ENCODE data around the gene HNRNPA2B1.
"Not testable (repeated sequence)": the region's sequence is repeated elsewhere in the genome, so short reads cannot be mapped to it uniquely, and the experiment has no call there.

The HNRNPA2B1 gene

DNA sequence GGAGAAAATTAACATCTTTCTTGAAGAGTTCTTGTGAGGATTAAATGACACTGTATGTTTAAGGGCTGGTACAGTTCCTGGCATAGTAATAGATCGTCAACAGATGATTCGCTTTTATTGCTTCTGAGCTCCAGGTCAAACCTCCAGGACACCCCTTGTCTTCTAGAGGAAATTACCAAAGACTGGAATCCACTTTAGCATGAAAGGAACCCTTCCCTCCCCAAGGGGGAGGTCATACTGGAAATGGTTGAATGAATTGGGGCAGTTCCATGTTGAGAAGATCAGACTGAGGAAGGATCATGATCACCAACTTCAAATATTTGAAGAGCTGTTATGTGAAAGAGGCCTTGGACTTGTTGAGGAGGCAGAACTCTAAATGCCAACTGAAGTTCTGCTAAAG lies 39.6 kb downstream of the HNRNPA2B1 start:
- no peak for DNase-seq

DNA sequence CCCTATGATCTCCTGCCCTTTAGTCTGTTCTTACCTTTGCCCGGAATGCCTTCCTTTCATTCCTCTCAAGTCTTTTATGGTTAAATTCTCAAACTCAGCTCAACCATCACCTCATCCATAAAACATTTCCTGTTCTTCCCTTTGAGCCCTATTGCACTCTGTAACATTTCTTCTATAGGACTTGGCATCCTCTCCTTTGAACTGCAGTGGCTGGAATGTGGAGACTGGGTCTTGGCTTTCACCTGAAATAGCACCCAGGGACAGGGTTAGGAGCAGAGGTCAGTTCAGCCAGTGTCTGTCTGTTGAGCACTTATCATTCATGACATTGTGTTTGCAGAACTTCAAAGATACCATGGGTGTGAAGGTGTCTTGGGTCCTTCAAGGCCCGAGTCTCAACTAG lies 41.3 kb downstream of the HNRNPA2B1 start:
- peak; percentile 47 for DNase-seq

DNA sequence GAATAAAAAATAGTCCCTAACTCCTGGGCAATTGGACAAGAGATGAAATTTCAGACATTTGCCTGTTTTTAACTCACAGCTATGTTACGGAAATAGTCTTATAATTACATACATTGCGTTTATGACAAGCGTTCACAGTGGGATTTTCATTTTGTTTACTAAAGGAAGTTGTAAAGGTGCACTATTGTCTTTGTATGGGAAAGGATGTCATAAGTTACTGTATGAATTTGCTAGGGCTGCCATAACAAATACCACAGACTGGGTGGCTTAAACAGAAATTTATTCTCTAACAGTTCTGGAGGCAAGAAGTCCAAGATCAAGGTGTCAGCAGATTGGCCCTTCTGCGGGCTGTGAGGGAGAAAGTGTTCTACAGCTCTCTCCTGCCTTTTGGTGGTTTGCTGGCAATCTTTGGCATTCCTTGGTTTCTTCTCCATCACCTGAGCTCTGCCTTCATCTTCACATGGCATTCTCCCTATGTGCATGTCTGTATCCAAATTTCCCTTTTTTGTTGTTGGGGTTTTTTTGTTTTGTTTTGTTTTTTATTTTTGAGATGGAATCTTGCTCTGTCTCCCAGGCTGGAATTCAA lies 42.9 kb downstream of the HNRNPA2B1 start:
- no peak for DNase-seq

DNA sequence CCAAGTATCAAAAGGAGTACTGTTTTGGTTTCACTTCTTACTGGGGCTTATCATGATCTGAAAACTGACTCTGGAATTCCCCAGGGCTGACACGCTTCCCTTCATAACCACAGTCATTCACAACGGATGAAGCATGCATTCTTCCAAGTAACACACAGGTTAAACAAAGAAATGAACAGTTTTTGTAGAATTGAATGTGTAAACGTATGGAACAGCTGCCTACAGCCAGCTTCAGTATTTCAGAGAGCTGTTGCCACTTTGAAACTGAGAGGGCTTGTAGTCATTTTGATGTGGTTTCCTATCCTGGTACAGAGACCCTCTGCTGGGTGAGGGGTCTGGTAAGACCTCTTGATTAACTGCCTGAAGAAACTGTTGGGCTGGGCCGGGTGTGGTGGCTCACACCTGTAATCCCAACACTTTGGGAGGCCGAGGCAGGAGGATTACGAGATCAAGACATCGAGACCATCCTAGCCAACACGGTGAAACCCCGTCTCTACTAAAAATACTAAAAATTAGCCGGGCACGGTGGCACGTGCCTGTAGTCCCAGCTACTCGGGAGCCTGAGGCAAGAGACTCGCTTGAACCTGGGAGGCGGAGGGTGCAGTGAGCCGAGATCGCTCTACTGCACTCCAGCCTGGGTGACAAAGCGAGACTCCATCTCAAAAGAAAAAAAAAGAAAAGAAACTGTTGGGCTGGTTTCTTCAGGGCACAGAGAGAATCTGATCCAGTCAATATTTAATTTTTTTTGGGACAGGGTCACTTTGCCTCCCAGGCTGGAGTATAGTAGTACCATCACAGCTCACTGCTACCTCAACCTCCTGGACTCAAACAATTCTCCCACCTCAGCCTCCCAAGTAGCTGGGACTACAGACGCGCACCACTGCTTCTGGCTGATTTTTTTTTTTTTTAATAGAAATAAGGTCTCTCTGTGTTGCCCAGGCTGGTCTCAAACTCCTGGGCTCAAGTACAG lies 43.8 kb downstream of the HNRNPA2B1 start:
- peak; percentile 91 for DNase-seq

DNA sequence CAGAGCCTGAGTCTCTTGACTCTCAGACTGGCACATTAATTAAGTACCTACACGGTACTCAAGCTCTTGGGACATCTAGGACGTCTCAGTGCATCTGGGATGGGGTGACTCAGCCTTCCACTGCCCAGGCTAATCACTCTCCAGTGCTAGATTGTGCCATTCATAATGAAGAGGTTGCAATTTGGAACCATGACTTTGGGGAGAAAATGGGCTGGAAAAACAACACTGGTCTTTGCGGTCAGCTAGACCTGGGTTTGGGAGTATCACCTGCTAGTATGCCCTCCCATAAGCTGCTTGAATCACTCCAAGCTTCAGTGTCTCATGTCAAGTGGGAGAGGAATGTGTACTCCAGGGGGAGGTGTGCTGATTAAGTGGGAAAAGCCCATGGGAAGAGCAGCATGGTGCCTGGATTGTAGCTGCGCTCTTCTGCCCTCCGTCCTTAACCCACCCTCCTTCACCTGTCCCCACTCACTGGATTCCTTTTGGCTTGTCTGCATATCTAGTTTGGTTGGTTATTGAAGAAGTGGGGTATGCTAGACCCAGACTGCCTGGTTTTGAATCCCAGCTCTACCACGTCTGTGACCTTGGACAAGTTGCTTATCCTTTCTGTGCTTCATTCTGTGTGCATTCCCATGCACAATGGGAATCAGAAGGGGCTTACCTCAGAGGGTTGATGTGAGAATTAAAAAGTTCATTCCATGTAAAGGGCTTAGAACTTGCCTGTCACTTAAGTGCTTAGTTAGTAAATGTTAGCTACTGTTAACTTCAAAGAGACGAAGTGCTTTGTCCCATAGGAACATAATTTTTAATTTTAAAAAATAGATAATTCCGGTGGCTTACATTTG lies 44.8 kb downstream of the HNRNPA2B1 start:
- peak; percentile 27 for DNase-seq

DNA sequence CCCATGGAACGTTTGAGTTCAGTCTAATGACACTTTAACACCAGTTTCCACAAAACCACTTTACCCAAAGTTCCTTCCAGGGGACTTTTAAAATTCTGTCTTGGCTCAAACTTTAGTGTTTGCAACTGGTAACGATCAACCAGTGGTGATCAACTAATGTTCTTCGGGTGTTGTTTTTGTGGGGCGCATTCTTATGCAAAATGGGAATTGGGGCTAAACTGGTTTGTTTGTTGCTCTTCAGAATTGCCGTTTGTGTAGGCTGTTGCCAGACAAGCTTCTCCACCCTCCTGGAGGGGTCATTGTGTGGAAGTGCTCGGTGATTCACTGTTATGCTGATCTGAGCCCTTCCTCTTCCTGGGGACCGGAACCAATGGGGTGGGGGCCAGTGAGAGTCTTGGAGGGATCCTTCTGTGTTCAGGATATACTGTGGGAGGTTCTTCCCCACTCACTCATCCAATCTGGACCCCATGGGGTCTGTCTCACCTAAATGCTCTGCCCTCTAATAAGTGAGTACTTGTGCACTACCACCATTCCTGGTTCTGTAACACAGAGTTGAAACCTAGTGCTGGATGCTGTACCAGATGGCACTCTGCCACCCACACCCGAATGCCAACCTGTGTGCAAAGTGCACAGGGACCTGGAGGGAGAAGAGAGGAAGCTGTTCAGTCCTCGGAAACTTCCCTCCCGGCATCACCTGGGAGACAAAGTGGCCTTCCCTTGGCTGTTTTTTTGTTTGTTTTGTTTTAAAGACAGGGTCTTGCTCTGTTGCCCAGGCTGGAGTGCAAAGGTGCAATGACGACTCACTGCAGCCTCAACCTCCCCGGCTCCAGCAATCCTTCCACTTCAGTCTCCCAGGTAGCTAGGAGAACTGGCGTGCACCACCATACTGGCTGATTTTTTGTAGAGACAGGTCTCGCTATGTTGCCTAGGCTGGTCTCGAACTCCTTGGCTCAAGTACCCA lies 46.4 kb downstream of the HNRNPA2B1 start:
- peak; percentile 19 for DNase-seq

DNA sequence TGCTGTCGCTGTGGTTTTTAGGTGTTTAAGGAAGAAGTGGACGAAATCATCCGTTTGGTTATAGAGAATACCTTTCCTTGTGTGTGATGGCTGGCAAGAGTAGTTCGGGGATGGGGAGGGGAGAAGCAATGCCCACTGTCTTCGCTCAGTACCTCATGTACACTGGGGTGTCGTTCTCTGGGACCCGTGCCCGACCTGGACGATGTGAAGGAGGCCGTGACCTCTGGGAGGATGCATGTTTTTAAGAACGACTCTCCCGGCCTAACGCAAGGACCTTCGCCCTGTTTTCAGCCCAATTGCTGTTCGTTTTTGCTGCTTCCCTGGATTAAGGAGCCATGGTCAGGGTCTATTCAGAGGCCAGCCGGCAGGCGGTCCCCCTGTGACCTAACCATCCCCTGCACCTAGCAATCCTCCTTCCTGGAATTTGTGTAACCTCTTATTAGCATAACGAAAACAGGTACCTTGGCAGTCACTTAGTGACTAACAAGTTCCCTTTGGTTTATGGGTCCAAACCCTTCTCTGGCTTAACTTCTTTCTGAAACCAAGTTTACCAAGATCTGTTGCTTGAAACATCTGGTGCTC lies 47.2 kb downstream of the HNRNPA2B1 start:
- DNase-seq = no peak

DNA sequence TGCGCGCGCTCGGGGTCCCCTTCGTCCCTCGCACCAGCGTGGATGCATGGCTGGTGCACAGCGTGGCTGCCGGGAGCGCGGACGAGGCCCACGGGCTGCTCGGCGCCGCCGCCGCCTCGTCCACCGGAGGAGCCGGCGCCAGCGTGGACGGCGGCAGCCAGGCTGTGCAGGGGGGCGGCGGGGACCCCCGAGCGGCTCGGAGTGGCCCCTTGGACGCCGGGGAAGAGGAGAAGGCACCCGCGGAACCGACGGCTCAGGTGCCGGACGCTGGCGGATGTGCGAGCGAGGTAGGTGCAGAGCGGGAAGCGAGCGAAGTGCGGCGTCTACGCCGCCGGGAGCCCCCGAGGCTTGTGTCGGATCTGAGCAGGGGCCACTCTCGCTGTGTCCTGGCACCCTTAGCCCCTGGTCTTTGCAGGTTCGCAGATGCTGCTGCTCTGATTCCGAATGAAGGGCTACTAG lies 47.7 kb downstream of the HNRNPA2B1 start:
- DNase-seq = not testable (repeated sequence)

DNA sequence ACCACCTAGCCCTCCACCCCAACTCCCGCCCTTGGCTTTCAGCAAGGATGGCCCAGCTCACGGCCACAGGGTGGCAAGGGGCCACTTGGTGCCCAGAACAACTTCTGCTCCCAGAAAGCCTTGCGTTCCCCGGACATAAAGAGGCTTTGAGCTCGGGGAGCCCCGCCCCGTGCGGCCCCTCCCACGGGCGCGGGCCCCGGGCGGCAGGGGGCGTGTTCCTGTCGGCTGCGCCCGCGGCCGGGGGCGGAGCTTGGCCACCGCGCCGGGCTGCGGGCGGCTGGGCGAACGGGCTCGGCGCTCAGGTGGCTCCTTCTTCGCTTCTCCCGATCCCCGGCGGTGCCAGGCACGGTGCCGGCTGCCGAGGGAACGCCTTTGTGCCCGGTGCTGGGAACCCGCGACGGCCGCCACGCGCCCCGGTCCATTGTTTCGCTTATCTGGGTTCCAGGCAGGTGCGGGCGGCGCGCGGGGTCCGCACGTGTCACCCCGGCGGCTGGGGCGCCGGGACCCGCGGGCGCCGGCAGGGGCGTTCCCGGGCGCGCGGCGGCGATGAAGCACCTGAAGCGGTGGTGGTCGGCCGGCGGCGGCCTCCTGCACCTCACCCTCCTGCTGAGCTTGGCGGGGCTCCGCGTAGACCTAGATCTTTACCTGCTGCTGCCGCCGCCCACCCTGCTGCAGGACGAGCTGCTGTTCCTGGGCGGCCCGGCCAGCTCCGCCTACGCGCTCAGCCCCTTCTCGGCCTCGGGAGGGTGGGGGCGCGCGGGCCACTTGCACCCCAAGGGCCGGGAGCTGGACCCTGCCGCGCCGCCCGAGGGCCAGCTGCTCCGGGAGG lies 48.4 kb downstream of the HNRNPA2B1 start, which contains the start of gene NFE2L3:
TSS of gene NFE2L3 (plus strand) at position 246 of the 829 bp plus-strand sequence. CDS start at position 547, 301 bp downstream.
- DNase-seq = peak; percentile 52

DNA sequence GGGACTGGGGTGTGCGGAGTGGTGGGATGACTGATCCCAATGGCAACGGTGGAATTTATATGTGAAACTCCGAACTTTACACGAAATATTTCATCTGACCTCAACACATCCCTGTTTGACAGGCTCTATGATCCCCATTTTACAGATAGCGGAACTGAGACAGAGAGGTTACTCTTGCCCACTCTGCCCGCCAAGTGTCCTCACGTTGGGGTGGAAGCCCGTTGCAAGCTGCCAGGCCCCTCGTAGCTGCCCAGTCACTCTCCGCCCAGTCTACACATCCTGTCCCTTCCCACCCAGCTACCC lies 48.9 kb downstream of the HNRNPA2B1 start:
- DNase-seq = no peak

DNA sequence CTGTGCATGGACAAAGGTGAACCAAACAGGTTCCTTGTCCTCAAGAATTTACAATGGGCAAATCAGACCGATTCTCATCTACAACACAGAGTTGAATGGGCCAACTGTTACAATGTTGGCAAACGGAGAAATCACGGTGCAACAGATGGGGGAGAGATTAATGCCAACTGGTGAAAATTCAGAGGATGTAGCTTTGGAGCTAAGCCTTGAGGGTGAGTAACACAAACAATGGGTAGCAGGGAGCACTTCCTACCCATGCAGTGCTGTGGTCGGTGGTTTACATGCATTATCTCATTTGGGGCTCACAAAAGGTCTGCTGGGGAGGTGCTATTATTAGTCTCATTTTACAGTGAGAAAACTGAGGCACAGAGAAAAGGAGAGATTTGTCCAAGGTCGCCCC lies 49.5 kb downstream of the HNRNPA2B1 start:
- no peak for DNase-seq

DNA sequence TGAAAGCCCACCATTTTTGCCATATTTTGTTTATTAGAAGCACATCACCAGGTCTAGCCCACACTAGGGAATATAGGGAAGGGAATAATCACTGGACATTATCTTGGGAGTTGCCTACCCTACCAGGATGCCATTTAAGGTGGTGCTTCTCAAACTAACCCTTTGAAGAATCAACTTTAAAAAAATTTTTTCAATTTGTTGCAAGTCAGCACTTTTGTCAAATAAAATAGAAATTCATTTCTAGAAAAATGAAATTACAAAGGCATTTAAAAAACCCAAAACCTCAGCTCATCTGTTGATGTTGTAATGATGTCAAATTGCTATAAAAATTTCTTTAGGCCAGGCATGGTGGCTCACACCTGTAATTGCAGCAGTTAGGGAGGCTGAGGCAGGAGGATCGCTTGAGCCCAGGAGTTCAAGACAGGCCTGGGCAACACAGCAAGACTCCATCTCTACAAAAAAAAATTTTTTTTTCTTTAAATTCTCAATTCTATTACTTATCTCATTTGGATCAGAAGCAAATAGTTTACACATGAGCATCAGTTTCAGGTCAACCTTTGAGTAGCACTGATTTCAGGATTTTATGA lies 51.1 kb downstream of the HNRNPA2B1 start:
- DNase-seq = no peak

DNA sequence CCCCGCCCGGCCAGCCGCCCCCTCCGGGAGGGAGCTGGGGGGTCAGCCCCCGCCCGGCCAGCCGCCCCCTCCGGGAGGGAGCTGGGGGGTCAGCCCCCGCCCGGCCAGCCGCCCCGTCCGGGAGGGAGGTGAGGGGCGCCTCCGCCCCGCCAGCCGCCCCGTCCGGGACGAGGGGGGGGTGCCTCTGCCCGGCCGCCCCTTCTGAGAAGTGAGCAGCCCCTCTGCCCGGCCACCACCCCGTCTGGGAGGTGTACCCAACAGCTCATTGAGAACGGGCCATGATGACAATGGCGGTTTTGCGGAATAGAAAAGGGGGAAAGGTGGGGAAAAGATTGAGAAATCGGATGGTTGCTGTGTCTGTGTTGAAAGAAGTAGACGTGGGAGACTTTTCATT lies 52.2 kb downstream of the HNRNPA2B1 start:
- not testable (repeated sequence) for DNase-seq

DNA sequence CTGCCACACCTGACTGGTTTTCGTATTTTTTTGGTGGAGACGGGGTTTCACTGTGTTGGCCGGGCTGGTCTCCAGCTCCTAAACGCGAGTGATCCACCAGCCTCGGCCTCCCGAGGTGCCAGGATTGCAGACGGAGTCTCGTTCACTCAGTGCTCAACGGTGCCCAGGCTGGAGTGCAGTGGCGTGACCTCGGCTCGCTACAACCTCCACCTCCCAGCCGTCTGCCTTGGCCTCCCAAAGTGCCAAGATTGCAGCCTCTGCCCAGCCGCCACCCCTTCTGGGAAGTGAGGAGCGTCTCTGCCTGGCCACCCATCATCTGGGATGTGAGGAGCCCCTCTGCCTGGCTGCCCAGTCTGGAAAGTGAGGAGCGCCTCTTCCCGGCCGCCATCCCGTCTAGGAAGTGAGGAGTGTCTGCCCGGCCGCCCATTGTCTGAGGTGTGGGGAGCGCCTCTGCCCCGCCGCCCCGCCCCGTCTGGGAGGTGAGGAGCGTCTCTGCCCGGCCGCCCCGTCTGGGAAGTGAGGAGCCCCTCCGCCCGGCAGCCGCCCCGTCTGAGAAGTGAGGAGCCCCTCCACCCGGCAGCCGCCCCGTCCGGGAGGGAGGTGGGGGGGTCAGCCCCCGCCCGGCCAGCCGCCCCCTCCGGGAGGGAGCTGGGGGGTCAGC lies 52.8 kb downstream of the HNRNPA2B1 start:
- not testable (repeated sequence) for DNase-seq

DNA sequence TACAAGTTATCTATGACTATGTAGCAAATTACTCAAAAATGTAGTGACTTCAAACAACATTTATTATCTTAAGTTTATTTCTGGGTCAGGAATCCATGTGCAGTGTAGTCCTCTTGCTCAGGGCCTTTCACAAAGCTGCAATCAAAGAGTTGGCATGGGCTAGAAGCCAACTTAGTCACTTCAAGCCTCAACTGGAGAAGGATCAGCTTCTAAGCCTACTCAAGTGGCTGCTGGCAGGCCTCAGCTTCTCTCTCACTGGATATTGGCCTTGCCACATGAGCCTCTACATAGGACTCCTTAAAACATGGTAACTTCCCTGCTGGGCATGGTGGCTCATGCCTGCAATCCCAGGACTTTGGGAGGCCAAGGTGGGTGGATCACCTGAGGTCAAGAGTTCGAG lies 53.5 kb downstream of the HNRNPA2B1 start:
- no peak for DNase-seq

DNA sequence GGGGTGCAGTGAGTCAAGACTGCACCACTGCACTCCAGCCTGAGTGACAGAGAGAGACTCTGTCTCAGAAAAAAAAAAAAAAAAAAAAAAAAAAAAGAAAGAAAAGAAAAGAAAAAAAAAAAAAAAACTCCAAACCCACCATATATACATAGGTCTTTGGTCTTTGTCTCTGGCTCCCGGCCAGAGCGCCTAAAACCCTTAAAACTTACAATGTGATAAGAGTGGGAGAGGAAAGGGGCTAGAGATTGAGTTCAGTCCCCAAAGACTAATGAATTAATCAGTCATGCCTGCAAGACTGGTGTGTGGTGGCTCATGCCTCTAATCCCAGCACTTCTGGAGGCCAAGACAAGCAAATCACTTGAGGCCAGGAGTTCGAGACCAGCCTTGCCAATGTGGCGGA lies 55.3 kb downstream of the HNRNPA2B1 start:
- no peak for DNase-seq

DNA sequence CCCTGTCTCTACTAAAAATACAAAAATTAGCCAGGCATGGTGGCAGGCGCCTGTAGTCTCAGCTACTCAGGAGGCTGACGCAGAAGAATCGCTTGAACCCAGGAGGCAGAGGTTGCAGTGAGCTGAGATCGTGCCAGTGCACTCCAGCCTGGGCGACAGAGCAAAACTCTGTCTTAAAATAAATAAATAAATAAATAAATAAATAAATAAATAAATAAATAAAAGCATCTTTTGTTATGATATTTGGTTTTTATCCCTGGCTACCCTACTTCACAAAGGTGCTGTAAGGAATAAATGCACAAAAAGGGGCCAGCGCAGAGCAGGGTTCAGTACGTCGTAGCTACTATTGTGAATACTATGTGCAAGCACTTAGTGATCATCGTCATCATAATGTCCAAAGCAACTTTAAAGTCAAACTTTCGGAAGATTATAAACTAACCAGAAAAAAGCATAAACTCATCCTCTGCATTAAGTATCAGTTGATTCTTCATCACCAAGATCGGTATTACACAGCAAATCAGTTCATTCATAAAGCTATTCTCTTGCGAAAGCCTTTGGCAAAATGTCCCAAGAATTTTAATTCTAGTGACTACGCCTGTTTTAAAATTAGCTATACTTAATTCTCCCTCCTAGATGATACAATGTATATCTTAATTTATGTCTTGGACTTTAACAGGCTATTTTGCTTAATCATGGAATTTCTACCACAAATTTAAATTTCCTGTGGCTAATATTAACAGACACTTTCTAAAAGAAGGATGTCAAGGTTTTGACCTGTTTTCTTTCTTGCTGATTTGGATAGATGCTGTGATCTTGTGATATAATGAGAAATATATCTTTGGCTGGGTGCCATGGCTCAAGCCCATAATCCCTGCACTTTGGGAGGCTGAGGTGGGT lies 56.1 kb downstream of the HNRNPA2B1 start:
- DNase-seq = no peak

DNA sequence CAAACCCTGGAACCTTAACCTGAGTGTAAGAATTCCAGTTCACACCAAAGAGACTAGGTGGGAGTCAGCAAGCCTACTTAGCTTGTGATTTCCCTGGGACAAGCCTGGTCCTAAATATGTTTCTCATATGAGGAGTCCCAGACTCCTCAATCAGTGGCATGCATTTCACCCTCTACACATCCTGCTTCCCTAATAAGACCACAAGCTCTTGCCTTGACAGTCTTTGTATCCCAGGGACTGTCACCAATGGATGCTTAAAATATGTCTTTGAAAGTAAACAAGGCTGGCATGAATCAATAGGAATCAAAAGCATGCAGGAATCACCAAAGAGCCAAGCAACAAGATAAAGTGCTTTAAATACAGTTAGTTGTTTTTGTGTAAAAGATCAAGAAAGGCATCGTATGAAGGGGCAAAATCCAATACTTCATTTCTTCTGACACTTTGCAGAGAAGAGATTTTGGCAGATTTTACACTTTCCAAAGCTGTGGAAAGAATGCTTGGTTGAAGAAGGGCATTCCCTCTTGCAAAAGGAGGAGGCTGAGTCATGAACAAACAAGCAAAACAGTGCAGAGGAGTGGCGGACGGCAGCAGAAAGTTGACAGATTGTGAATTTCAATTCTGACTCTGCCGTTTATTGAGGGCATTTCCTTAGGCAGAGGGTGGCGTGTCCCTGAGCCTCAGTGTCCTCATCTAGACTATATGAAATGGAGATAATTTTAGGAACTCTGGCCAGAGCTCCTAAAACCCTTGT lies 57.1 kb downstream of the HNRNPA2B1 start:
- DNase-seq = no peak
